GM11168 (cell line): ENCODE measurements around the gene SERTAD2.

Experiments
- in situ Hi-C: fragments of 300-500 bp; cut with MboI; formaldehyde crosslinking; loops from one replicate; pipeline ENCODE4 v1.12.0; 2022; ENCODE audit warnings: low sequenced_read_pairs; ENCODE audit not compliant: unreplicated experiment

Gene SERTAD2

GRCh38 chr2:64650722-64651338 is 2.9 kb downstream of the SERTAD2 start:
- in situ Hi-C loops: no loop called here

GRCh38 chr2:64650296-64650695 is 3.4 kb downstream of the SERTAD2 start:
- in situ Hi-C loops: no loop called here

GRCh38 chr2:64649626-64650025 is 4.1 kb downstream of the SERTAD2 start:
- in situ Hi-C loops: loop anchor here (25.0 kb wide), 1 partner anchor 388 kb away; no protein-coding TSS in a partner anchor

- in situ Hi-C loops: loop anchor here (25.0 kb wide), 1 partner anchor 388 kb away; no protein-coding TSS in a partner anchor
These were observed 4.7 kb downstream of the SERTAD2 start for GRCh38 chr2:64649013-64649484.

GRCh38 chr2:64646007-64646880 is 7.5 kb downstream of the SERTAD2 start:
- in situ Hi-C loops: loop anchor here (25.0 kb wide), 1 partner anchor 391 kb away; no protein-coding TSS in a partner anchor

- in situ Hi-C loops: loop anchor here (25.0 kb wide), 1 partner anchor 393 kb away; no protein-coding TSS in a partner anchor
These were observed 9.0 kb downstream of the SERTAD2 start for GRCh38 chr2:64644458-64645382.

- in situ Hi-C loops: loop anchor here (25.0 kb wide), 1 partner anchor 393 kb away; no protein-coding TSS in a partner anchor
These were observed 9.8 kb downstream of the SERTAD2 start for GRCh38 chr2:64643838-64644457.

- in situ Hi-C loops: loop anchor here (25.0 kb wide), 1 partner anchor 396 kb away; no protein-coding TSS in a partner anchor
These were observed 12.1 kb downstream of the SERTAD2 start for GRCh38 chr2:64641599-64641998.

- in situ Hi-C loops: loop anchor here (25.0 kb wide), 1 partner anchor 397 kb away; no protein-coding TSS in a partner anchor
These were observed 13.3 kb downstream of the SERTAD2 start for GRCh38 chr2:64640153-64641044.

GRCh38 chr2:64639691-64640090 is 14.0 kb downstream of the SERTAD2 start:
- in situ Hi-C loops: loop anchor here (25.0 kb wide), 1 partner anchor 398 kb away; no protein-coding TSS in a partner anchor

GRCh38 chr2:64638502-64639120 is 15.1 kb downstream of the SERTAD2 start:
- in situ Hi-C loops: loop anchor here (25.0 kb wide), 1 partner anchor 399 kb away; no protein-coding TSS in a partner anchor

GRCh38 chr2:64637931-64638330 is 15.8 kb downstream of the SERTAD2 start:
- in situ Hi-C loops: loop anchor here (25.0 kb wide), 1 partner anchor 399 kb away; no protein-coding TSS in a partner anchor

GRCh38 chr2:64637000-64637635 is 16.6 kb downstream of the SERTAD2 start:
- in situ Hi-C loops: loop anchor here (25.0 kb wide), 1 partner anchor 400 kb away; no protein-coding TSS in a partner anchor

- in situ Hi-C loops: loop anchor here (25.0 kb wide), 1 partner anchor 401 kb away; no protein-coding TSS in a partner anchor
These were observed 17.5 kb downstream of the SERTAD2 start for GRCh38 chr2:64635976-64636911.

GRCh38 chr2:64634345-64635267 is 19.1 kb downstream of the SERTAD2 start:
- in situ Hi-C loops: loop anchor here (25.0 kb wide), 1 partner anchor 403 kb away; no protein-coding TSS in a partner anchor
